ENCODE results near the gene NOL7. TPM values are rescaled to one million over a fixed set of nuclear protein-coding genes. Genes with fewer than 3 reads are reported as not detected.

The NOL7 gene
- polyA plus RNA-seq, 3 donors = 22.7 to 58.5 (median 56.9) TPM

GRCh38 chr6:13661647-13662046 is 46.5 kb downstream of the NOL7 start:
- Mint-ChIP-seq H3K4me3 (no peak overlapping the region), H3K4me1 (peaks cover 46% of the 10 kb centered on the region), H3K36me3 (peaks cover 2 to 6% of the 10 kb centered on the region in 2 donors), H3K27me3 (ENCODE audit: low read depth in 3 of 3) (peaks cover 0 to 2% (median 0%) of the 10 kb centered on the region in 3 donors), H3K27ac (no peak overlapping the region), H3K9me3 (no peaks in the 10 kb centered on the region)
- no peak for TF ChIP-seq CTCF (IDR thresholded peaks at IDR 0.05)
- Histone ChIP-seq H4K20me1 (ENCODE audit: insufficient read depth, low read length) (peaks cover 85% of the 10 kb centered on the region), H2AFZ (ENCODE audit: insufficient read depth, low read depth, low read length, poor library complexity, severe bottlenecking) (no peak overlapping the region), H3K9ac (ENCODE audit: insufficient read depth, low read length, poor library complexity, severe bottlenecking) (no peak overlapping the region), H3K36me3 (replicated peaks in 1 of 2; ENCODE audit: control insufficient read depth in 1 of 2, insufficient read depth in 2 of 2, low read length in 2 of 2) (peaks cover 3 to 10% of the 10 kb centered on the region in 2 donors), H3K79me2 (ENCODE audit: insufficient read depth, low read length) (peaks cover 100% of the 10 kb centered on the region), H3K9me3 (replicated peaks in 1 of 2; ENCODE audit: control insufficient read depth in 1 of 2, insufficient read depth in 1 of 2, low read length in 2 of 2) (no peaks in the 10 kb centered on the region), H3K4me1 (ENCODE audit: control insufficient read depth in 1 of 2, insufficient read depth in 2 of 2, low read length in 2 of 2) (peaks cover 3 to 4% of the 10 kb centered on the region in 2 donors), H3K27me3 (ENCODE audit: control insufficient read depth in 2 of 2, insufficient read depth in 2 of 2, low read length in 2 of 2) (no peaks in the 10 kb centered on the region), H3K4me2 (replicated peaks; ENCODE audit: extremely low read depth, low read length, poor library complexity, severe bottlenecking) (no peak overlapping the region), H3K27ac (ENCODE audit: low read depth in 1 of 2, low read length in 2 of 2) (no peak overlapping the region), H3K4me3 (replicated peaks in 1 of 3; ENCODE audit: low read depth in 2 of 3, low read length in 3 of 3) (no peak overlapping the region)
- intact Hi-C loops (cut with micrococcal nuclease) = loop anchor here in 1 of 2 donors (10.0 kb wide), 1 partner anchor 53 kb away; the partner anchor contains the start of gene RANBP9
- no peak for DNase-seq
- WGBS (ENCODE audit: insufficient coverage) = no CpG with 5 or more reads among the region's 2 CpGs

- no peaks in the 10 kb centered on the region for H3K9me3 ChIP-seq (replicated peaks in 1 of 2; ENCODE audit: control insufficient read depth in 1 of 2, insufficient read depth in 1 of 2, low read length in 2 of 2)
- Mint-ChIP-seq H3K9me3 (no peaks in the 10 kb centered on the region), H3K27me3 (ENCODE audit: low read depth in 3 of 3) (peaks cover 0 to 2% (median 0%) of the 10 kb centered on the region in 3 donors), H3K36me3 (peaks cover 0 to 5% of the 10 kb centered on the region in 2 donors), H3K4me3 (no peak overlapping the region), H3K27ac (peak overlapping the region in 2 of 7 donors; percentile 5 to 47), H3K4me1 (peaks cover 58% of the 10 kb centered on the region)
- H3K9ac ChIP-seq (ENCODE audit: insufficient read depth, low read length, poor library complexity, severe bottlenecking) = no peak overlapping the region
- H3K27me3 ChIP-seq (ENCODE audit: control insufficient read depth in 2 of 2, insufficient read depth in 2 of 2, low read length in 2 of 2) = no peaks in the 10 kb centered on the region
- DNase-seq = no peak
- no peak overlapping the region for H3K4me2 ChIP-seq (replicated peaks; ENCODE audit: extremely low read depth, low read length, poor library complexity, severe bottlenecking)
- H4K20me1 ChIP-seq (ENCODE audit: insufficient read depth, low read length) = peaks cover 93% of the 10 kb centered on the region
- no peak overlapping the region for H2AFZ ChIP-seq (ENCODE audit: insufficient read depth, low read depth, low read length, poor library complexity, severe bottlenecking)
- H3K4me1 ChIP-seq (ENCODE audit: control insufficient read depth in 1 of 2, insufficient read depth in 2 of 2, low read length in 2 of 2) = peaks cover 9 to 15% of the 10 kb centered on the region in 2 donors
- no peak for TF ChIP-seq CTCF (IDR thresholded peaks at IDR 0.05)
- H3K36me3 ChIP-seq (replicated peaks in 1 of 2; ENCODE audit: control insufficient read depth in 1 of 2, insufficient read depth in 2 of 2, low read length in 2 of 2) = no peaks in the 10 kb centered on the region
- H3K79me2 ChIP-seq (ENCODE audit: insufficient read depth, low read length) = peaks cover 100% of the 10 kb centered on the region
- no CpG with 5 or more reads among the region's 3 CpGs for WGBS (ENCODE audit: insufficient coverage)
- no peak overlapping the region for H3K27ac ChIP-seq (ENCODE audit: low read depth in 1 of 2, low read length in 2 of 2)
- intact Hi-C loops (cut with micrococcal nuclease) = loop anchor here in 1 of 2 donors (10.0 kb wide), 1 partner anchor 52 kb away; the partner anchor contains the start of gene RANBP9
- H3K4me3 ChIP-seq (replicated peaks in 1 of 3; ENCODE audit: low read depth in 2 of 3, low read length in 3 of 3) = no peak overlapping the region
Observed at GRCh38 chr6:13662651-13663334, 47.7 kb downstream of the NOL7 start.

Data from CD14-positive monocyte (primary cell).